Adrenal gland (tissue), 12 donors: ENCODE measurements around the gene JAKMIP2. TPM values are rescaled to one million over a fixed set of nuclear protein-coding genes. Genes with fewer than 3 reads are reported as not detected.

Experiments
- DNase-seq, 7 donors: peaks; one replicate each; pipeline ENCODE4 v3.0.0-alpha.2; 2019 to 2020
- H3K27ac ChIP-seq, 5 donors: fragments of 200-600 bp; sonication (generic) in 4 of 5; 1 replicate in 3 of 5; 2 replicates in 2 of 5; pipeline versions ENCODE4 v1.5.1 to v1.8.0; 2016 to 2020; ENCODE audit warnings: mild to moderate bottlenecking in 1 of 5
- H3K27me3 ChIP-seq: fragments of 200-600 bp; 2 replicates; pipeline ENCODE4 v1.8.0; 2021
- H3K36me3 ChIP-seq, 2 donors: fragments of 200-600 bp; replicated peaks in 1 of 2; 1 replicate in 1 of 2; 2 replicates in 1 of 2; pipeline versions ENCODE4 v1.5.1 to v1.8.0; 2018 to 2022
- H3K4me1 ChIP-seq, 2 donors: fragments of 200-600 bp; replicated peaks in 1 of 2; 1 replicate in 1 of 2; 2 replicates in 1 of 2; pipeline versions ENCODE4 v1.5.1 to v1.8.0; 2018 to 2021
- H3K4me3 ChIP-seq, 4 donors: fragments of 200-600 bp; sonication (generic) in 3 of 4; one replicate each; pipeline ENCODE4 v1.5.1; 2016 to 2018
- H3K9me3 ChIP-seq, 3 donors: fragments of 200-600 bp; sonication (generic) in 1 of 3; replicated peaks in 1 of 3; 1 replicate in 2 of 3; 2 replicates in 1 of 3; pipeline versions ENCODE4 v1.5.1 to v1.8.0; 2016 to 2021
- CTCF ChIP-seq, 6 experiments: fragments of 450-650 bp in 4 of 6; fragments of 200-600 bp in 2 of 6; sonication (generic) in 1 of 6; IDR thresholded peaks; 1 replicate in 5 of 6; 2 replicates in 1 of 6; pipeline versions ENCODE4 v1.5.1 to v1.8.0; 2016 to 2021; ENCODE audit warnings: antibody characterized with exemption in 6 of 6, mild to moderate bottlenecking in 2 of 6, moderate library complexity in 1 of 6
- POLR2A ChIP-seq, 2 donors: fragments of 450-650 bp; IDR thresholded peaks; one replicate each; pipeline ENCODE4 v1.6.1; 2017; ENCODE audit warnings: antibody characterized with exemption in 2 of 2, mild to moderate bottlenecking in 2 of 2, moderate library complexity in 1 of 2
- WGBS, 4 donors: extraction: QIAGEN DNeasy Blood & Tissue Kit in 2 of 4; methylation state at CpG; one replicate each; pipeline versions ENCODE4 v1.1.5 to v1.1.7; 2013 to 2017; 5-methylcytosine and 5-hydroxymethylcytosine counted together
- intact Hi-C, 2 donors: fragments of 100-400 bp; cut with DNase I; formaldehyde crosslinking; loops; one replicate each; pipeline versions ENCODE4 v1.14.1 to v1.15.0; 2022 to 2023
- polyA plus RNA-seq, 3 donors: library from polyadenylated mRNA; stranded (reverse); fragments of 200-250 nt in 2 of 3; fragments of 350-450 nt in 1 of 3; fragmentation: Illumina TruSeq in 1 of 3; extraction: RNeasy Lipid Tissue Mini Kit (QIAGEN cat#74804) in 1 of 3; gene quantifications; one replicate each; pipeline ENCODE4 v1.2.3, GENCODE V29; 2013 to 2014
- total RNA-seq, 9 donors: library from RNA; depleted of rRNA in 4 of 9; stranded (reverse); fragments of >200 nt in 4 of 9; fragments of 120-200 nt in 1 of 9; fragmentation: NEBNext Ultra II Directional in 1 of 9; extraction: Animal tissue kit (Norgen Biotek cat#: 25700) in 1 of 9; gene quantifications; one replicate each; pipeline versions ENCODE4 v1.1.0 to v1.2.4, GENCODE V29; 2013 to 2023
- donor health status: healthy with polysubstance abuse.
- donor health status: Bipolar disorder and iron deficiency.
- donor health status: DM: yes; HTN: yes; CAD: no.
- donor health status: DM: no; HTN: no; CAD: no.
- donor health status: DM: no; HTN: no; CAD: no.
- donor health status: DM: yes; HTN: yes; CAD: no.

JAKMIP2 gene
- total and polyA plus RNA-seq, 12 donors, result 0.71 to 56.8 (median 4.0) TPM

- H3K27me3 ChIP-seq, result no peaks in the 10 kb centered on the region
- no peaks in the 10 kb centered on the region for H3K9me3 ChIP-seq
- no peaks in the 10 kb centered on the region for H3K36me3 ChIP-seq
- H3K4me3 ChIP-seq, result no peak overlapping the region
- intact Hi-C loops, result no loop called here
- 0% methylated on average over 1 of the region's 1 CpG for WGBS, 4 donors
- no peaks in the 10 kb centered on the region for H3K4me1 ChIP-seq
- H3K27ac ChIP-seq, result no peak overlapping the region
- no peak for DNase-seq
- no peak for TF ChIP-seq CTCF (IDR thresholded peaks at IDR 0.05)
- no peak for TF ChIP-seq POLR2A (IDR thresholded peaks at IDR 0.05)
Measured at GRCh38 chr5:147601652-147602051, 180.9 kb downstream of the JAKMIP2 start.

- H3K9me3 ChIP-seq, result no peaks in the 10 kb centered on the region
- intact Hi-C loops, result no loop called here
- no peak overlapping the region for H3K27ac ChIP-seq
- H3K4me3 ChIP-seq, result no peak overlapping the region
- H3K36me3 ChIP-seq, result no peaks in the 10 kb centered on the region
- no peaks in the 10 kb centered on the region for H3K27me3 ChIP-seq
- H3K4me1 ChIP-seq, result no peaks in the 10 kb centered on the region
- DNase-seq, result no peak
- TF ChIP-seq POLR2A (IDR thresholded peaks at IDR 0.05), result no peak
- TF ChIP-seq CTCF (IDR thresholded peaks at IDR 0.05), result no peak
- 80 to 88% (median 85%) methylated on average over 1 of the region's 1 CpG for WGBS, 4 donors
Measured at GRCh38 chr5:147591120-147591519, 191.4 kb downstream of the JAKMIP2 start.

- intact Hi-C loops, result no loop called here
- Histone ChIP-seq H3K27me3 (no peaks in the 10 kb centered on the region), H3K4me1 (no peaks in the 10 kb centered on the region), H3K27ac (no peak overlapping the region), H3K36me3 (no peaks in the 10 kb centered on the region), H3K9me3 (no peaks in the 10 kb centered on the region), H3K4me3 (no peak overlapping the region)
- TF ChIP-seq CTCF (IDR thresholded peaks at IDR 0.05) (no peak), POLR2A (IDR thresholded peaks at IDR 0.05) (no peak)
- no peak for DNase-seq
Measured at GRCh38 chr5:147590096-147590495, 192.4 kb downstream of the JAKMIP2 start.

GRCh38 chr5:147586832-147587231 is 195.7 kb downstream of the JAKMIP2 start:
- intact Hi-C loops, result no loop called here
- DNase-seq, result no peak
- H3K36me3 ChIP-seq, result no peaks in the 10 kb centered on the region
- WGBS, 4 donors, result 87 to 100% (median 91%) methylated on average over 1 of the region's 1 CpG
- no peak overlapping the region for H3K27ac ChIP-seq
- no peak for TF ChIP-seq CTCF (IDR thresholded peaks at IDR 0.05)
- no peak for TF ChIP-seq POLR2A (IDR thresholded peaks at IDR 0.05)
- H3K4me1 ChIP-seq, result no peaks in the 10 kb centered on the region
- no peak overlapping the region for H3K4me3 ChIP-seq
- no peaks in the 10 kb centered on the region for H3K9me3 ChIP-seq
- no peaks in the 10 kb centered on the region for H3K27me3 ChIP-seq
